ENCODE results near the gene MRPS15. TPM values are rescaled to one million over a fixed set of nuclear protein-coding genes. Genes with fewer than 3 reads are reported as not detected.

The MRPS15 gene
- total and polyA plus RNA-seq, 2 of the 13 experiments (the other 11 are each of a cell fraction or from before 2014, with no cell fraction given), result 59.0 to 113 TPM

DNA sequence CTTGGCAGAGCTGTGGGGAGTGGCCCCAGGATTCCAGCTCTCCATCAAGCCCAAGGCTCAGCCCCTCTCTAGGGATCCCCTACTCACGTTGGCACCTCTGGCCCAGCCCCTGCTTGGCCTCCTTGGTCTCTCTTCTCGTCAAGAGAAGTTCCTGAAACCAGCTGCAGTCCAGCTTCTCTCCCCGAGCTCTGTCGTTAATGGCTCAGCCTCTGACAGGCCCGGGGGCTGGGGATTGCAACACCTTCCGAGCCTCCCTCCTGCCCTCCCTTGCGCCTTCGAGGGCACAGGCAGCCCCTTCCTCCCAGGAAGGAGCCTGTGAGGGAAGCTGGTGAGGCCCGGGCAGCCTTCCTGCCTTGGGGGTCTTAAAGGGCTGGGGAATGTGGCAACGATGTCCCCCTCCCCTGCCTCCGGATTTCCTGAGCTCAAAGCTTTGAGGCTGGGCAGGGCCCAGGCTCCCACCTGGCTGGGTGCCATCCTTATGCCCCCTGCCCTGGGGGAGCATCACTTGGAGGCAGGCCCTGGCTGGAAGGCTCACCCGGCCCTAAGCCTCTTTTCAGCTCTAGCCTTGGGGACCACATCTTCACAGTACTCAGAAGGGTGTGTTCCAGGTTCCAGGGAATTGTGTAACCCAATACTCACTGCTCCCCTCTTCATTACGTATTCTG lies 18.7 kb upstream of the MRPS15 start, which contains the start of gene CSF3R (continued):
- TF ChIP-seq ZNF563 (CRISPR knock-in tag; IDR thresholded peaks at IDR 0.05) (peak; percentile 52; the same call in 1 of the 2 replicates), MTF2 (CRISPR knock-in tag; IDR thresholded peaks at IDR 0.05; ENCODE audit: borderline replicate concordance) (no peak), EED (CRISPR knock-in tag; IDR thresholded peaks at IDR 0.05) (0 out of 2 replicates have a peak, but pooled peaks have one; percentile 34), HNRNPL (IDR thresholded peaks at IDR 0.05; ENCODE audit: low read depth, low read length) (0 out of 2 replicates have a peak, but pooled peaks have one; percentile 46), ZNF792 (CRISPR knock-in tag; IDR thresholded peaks at IDR 0.05) (peak; percentile 26; the same call in 1 of the 2 replicates), ZBTB7A (CRISPR knock-in tag; IDR thresholded peaks at IDR 0.05) (peak; percentile 61; the same call in 1 of the 2 replicates), NRL (CRISPR knock-in tag; IDR thresholded peaks at IDR 0.05; ENCODE audit: borderline replicate concordance) (peak; percentile 29; the same call in 1 of the 2 replicates), KAT8 (CRISPR knock-in tag; IDR thresholded peaks at IDR 0.05) (peak; percentile 46; the same call in 1 of the 2 replicates), POLR2AphosphoS5 (IDR thresholded peaks at IDR 0.05; ENCODE audit: low read depth, low read length) (0 out of 2 replicates have a peak, but pooled peaks have one; percentile 24), ETV6 (CRISPR knock-in tag; conservative IDR thresholded peaks at IDR 0.05) (0 out of 2 replicates have a peak, but pooled peaks have one; percentile 2), CEBPG (CRISPR knock-in tag; IDR thresholded peaks at IDR 0.05) (peak; percentile 85), ZNF670 (CRISPR knock-in tag; IDR thresholded peaks at IDR 0.05; ENCODE audit: borderline replicate concordance) (0 out of 2 replicates have a peak, but pooled peaks have one; percentile 23), JUND (CRISPR knock-in tag; IDR thresholded peaks at IDR 0.05) (no peak)
- TF ChIP-seq, protein P1, sequence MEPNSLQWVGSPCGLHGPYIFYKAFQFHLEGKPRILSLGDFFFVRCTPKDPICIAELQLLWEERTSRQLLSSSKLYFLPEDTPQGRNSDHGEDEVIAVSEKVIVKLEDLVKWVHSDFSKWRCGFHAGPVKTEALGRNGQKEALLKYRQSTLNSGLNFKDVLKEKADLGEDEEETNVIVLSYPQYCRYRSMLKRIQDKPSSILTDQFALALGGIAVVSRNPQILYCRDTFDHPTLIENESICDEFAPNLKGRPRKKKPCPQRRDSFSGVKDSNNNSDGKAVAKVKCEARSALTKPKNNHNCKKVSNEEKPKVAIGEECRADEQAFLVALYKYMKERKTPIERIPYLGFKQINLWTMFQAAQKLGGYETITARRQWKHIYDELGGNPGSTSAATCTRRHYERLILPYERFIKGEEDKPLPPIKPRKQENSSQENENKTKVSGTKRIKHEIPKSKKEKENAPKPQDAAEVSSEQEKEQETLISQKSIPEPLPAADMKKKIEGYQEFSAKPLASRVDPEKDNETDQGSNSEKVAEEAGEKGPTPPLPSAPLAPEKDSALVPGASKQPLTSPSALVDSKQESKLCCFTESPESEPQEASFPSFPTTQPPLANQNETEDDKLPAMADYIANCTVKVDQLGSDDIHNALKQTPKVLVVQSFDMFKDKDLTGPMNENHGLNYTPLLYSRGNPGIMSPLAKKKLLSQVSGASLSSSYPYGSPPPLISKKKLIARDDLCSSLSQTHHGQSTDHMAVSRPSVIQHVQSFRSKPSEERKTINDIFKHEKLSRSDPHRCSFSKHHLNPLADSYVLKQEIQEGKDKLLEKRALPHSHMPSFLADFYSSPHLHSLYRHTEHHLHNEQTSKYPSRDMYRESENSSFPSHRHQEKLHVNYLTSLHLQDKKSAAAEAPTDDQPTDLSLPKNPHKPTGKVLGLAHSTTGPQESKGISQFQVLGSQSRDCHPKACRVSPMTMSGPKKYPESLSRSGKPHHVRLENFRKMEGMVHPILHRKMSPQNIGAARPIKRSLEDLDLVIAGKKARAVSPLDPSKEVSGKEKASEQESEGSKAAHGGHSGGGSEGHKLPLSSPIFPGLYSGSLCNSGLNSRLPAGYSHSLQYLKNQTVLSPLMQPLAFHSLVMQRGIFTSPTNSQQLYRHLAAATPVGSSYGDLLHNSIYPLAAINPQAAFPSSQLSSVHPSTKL (CRISPR knock-in tag; IDR thresholded peaks at IDR 0.05), result peak; percentile 44; the same call in 1 of the 2 replicates
- TF ChIP-seq, protein P2, sequence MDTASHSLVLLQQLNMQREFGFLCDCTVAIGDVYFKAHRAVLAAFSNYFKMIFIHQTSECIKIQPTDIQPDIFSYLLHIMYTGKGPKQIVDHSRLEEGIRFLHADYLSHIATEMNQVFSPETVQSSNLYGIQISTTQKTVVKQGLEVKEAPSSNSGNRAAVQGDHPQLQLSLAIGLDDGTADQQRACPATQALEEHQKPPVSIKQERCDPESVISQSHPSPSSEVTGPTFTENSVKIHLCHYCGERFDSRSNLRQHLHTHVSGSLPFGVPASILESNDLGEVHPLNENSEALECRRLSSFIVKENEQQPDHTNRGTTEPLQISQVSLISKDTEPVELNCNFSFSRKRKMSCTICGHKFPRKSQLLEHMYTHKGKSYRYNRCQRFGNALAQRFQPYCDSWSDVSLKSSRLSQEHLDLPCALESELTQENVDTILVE (CRISPR knock-in tag; IDR thresholded peaks at IDR 0.05), result peak; percentile 66; the same call in 1 of the 2 replicates
- TF ChIP-seq, protein P3, sequence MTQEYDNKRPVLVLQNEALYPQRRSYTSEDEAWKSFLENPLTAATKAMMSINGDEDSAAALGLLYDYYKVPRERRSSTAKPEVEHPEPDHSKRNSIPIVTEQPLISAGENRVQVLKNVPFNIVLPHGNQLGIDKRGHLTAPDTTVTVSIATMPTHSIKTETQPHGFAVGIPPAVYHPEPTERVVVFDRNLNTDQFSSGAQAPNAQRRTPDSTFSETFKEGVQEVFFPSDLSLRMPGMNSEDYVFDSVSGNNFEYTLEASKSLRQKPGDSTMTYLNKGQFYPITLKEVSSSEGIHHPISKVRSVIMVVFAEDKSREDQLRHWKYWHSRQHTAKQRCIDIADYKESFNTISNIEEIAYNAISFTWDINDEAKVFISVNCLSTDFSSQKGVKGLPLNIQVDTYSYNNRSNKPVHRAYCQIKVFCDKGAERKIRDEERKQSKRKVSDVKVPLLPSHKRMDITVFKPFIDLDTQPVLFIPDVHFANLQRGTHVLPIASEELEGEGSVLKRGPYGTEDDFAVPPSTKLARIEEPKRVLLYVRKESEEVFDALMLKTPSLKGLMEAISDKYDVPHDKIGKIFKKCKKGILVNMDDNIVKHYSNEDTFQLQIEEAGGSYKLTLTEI (CRISPR knock-in tag; conservative IDR thresholded peaks at IDR 0.05), result no peak
- TF ChIP-seq, protein P4, sequence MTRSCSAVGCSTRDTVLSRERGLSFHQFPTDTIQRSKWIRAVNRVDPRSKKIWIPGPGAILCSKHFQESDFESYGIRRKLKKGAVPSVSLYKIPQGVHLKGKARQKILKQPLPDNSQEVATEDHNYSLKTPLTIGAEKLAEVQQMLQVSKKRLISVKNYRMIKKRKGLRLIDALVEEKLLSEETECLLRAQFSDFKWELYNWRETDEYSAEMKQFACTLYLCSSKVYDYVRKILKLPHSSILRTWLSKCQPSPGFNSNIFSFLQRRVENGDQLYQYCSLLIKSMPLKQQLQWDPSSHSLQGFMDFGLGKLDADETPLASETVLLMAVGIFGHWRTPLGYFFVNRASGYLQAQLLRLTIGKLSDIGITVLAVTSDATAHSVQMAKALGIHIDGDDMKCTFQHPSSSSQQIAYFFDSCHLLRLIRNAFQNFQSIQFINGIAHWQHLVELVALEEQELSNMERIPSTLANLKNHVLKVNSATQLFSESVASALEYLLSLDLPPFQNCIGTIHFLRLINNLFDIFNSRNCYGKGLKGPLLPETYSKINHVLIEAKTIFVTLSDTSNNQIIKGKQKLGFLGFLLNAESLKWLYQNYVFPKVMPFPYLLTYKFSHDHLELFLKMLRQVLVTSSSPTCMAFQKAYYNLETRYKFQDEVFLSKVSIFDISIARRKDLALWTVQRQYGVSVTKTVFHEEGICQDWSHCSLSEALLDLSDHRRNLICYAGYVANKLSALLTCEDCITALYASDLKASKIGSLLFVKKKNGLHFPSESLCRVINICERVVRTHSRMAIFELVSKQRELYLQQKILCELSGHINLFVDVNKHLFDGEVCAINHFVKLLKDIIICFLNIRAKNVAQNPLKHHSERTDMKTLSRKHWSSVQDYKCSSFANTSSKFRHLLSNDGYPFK (CRISPR knock-in tag; IDR thresholded peaks at IDR 0.05; ENCODE audit: borderline replicate concordance), result peak; percentile 41; the same call in 1 of the 2 replicates

Measured in HepG2 (cell line).